Lower leg skin (tissue), 4 donors: Measurements from ENCODE around the gene SLIT3. TPM values are rescaled to one million over a fixed set of nuclear protein-coding genes. Genes with fewer than 3 reads are reported as not detected.

Source experiments
- DNase-seq, 2 donors: peaks; one replicate each; pipeline ENCODE4 v3.0.0-alpha.2; 2019; ENCODE audit warnings: low spot score in 2 of 2
- H3K4me3 ChIP-seq: fragments of 200-600 bp; sonication (generic); 2 replicates; pipeline ENCODE4 v1.5.1; 2017; ENCODE audit warnings: mild to moderate bottlenecking, low read depth; ENCODE audit not compliant: poor library complexity, severe bottlenecking
- CTCF ChIP-seq, 3 donors: fragments of 450-650 bp; IDR thresholded peaks; one replicate each; pipeline ENCODE4 v1.5.1; 2016; ENCODE audit warnings: antibody characterized with exemption in 3 of 3, mild to moderate bottlenecking in 3 of 3, moderate library complexity in 2 of 3
- POLR2A ChIP-seq, 2 donors: fragments of 450-650 bp; IDR thresholded peaks; one replicate each; pipeline ENCODE4 v1.6.1; 2016 to 2017; ENCODE audit warnings: antibody characterized with exemption in 2 of 2, mild to moderate bottlenecking in 1 of 2, moderate library complexity in 1 of 2
- WGBS, 2 donors: methylation state at CpG; one replicate each; pipeline ENCODE4 v1.1.5; 2018; 5-methylcytosine and 5-hydroxymethylcytosine counted together
- intact Hi-C: fragments of 100-400 bp; cut with DNase I; formaldehyde crosslinking; loops from one replicate; pipeline ENCODE4 v1.15.0; 2023; ENCODE audit warnings: low total_unique reads
- total RNA-seq, 4 donors: library from RNA; depleted of rRNA; stranded (reverse); fragments of >200 nt; gene quantifications; one replicate each; pipeline ENCODE4 v1.1.0, GENCODE V29; 2016

Gene SLIT3
- total RNA-seq, 4 donors from 2014 or later = 12.4 to 66.0 (median 22.8) TPM

GRCh38 chr5:168818558-168818957, 482.4 kb downstream of the SLIT3 start:
- TF ChIP-seq POLR2A (IDR thresholded peaks at IDR 0.05) = no peak
- no peak for TF ChIP-seq CTCF (IDR thresholded peaks at IDR 0.05)
- H3K4me3 ChIP-seq = no peak overlapping the region
- DNase-seq = no peak
- intact Hi-C loops = no loop called here
- WGBS, 2 donors = 90 to 99% methylated on average over 4 of the region's 4 CpGs

GRCh38 chr5:168817591-168817990, 483.3 kb downstream of the SLIT3 start:
- no peak overlapping the region for H3K4me3 ChIP-seq
- TF ChIP-seq CTCF (IDR thresholded peaks at IDR 0.05) = no peak
- no peak for TF ChIP-seq POLR2A (IDR thresholded peaks at IDR 0.05)
- 79 to 86% methylated on average over 5 of the region's 5 CpGs for WGBS, 2 donors
- DNase-seq = no peak
- intact Hi-C loops = no loop called here

GRCh38 chr5:168816661-168817060, 484.3 kb downstream of the SLIT3 start:
- WGBS, 2 donors = 83 to 93% methylated on average over 4 of the region's 4 CpGs
- TF ChIP-seq POLR2A (IDR thresholded peaks at IDR 0.05) (no peak), CTCF (IDR thresholded peaks at IDR 0.05) (no peak)
- no peak overlapping the region for H3K4me3 ChIP-seq
- intact Hi-C loops = no loop called here
- no peak for DNase-seq

GRCh38 chr5:168813184-168813968, 487.6 kb downstream of the SLIT3 start:
- no peak overlapping the region for H3K4me3 ChIP-seq
- TF ChIP-seq CTCF (IDR thresholded peaks at IDR 0.05) (no peak), POLR2A (IDR thresholded peaks at IDR 0.05) (no peak)
- no peak for DNase-seq
- intact Hi-C loops = no loop called here
- WGBS, 2 donors = 81 to 87% methylated on average over 4 of the region's 4 CpGs

- no peak for TF ChIP-seq CTCF (IDR thresholded peaks at IDR 0.05)
- no peak for TF ChIP-seq POLR2A (IDR thresholded peaks at IDR 0.05)
- H3K4me3 ChIP-seq = no peak overlapping the region
- WGBS, 2 donors = 74 to 89% methylated on average over 4 of the region's 4 CpGs
- no peak for DNase-seq
- intact Hi-C loops = no loop called here
Measured at GRCh38 chr5:168810641-168811040, 490.3 kb downstream of the SLIT3 start.

GRCh38 chr5:168809218-168809617, 491.7 kb downstream of the SLIT3 start:
- TF ChIP-seq CTCF (IDR thresholded peaks at IDR 0.05) = no peak
- no peak for TF ChIP-seq POLR2A (IDR thresholded peaks at IDR 0.05)
- WGBS, 2 donors = 64 to 70% methylated on average over 7 of the region's 7 CpGs
- no peak for DNase-seq
- H3K4me3 ChIP-seq = no peak overlapping the region
- intact Hi-C loops = no loop called here
